Eye (tissue), 1 donor: Measurements from ENCODE around the gene LYSMD4.
A peak's percentile ranks its signal among the peaks of the same experiment; 100 is the strongest.

Experiments used
- DNase-seq: peaks from one replicate; pipeline ENCODE4 v3.0.0-alpha.2; 2015

The LYSMD4 gene

GRCh38 chr15:99731336-99732123 lies 1.7 kb downstream of the LYSMD4 start:
- peak; percentile 61 for DNase-seq

DNA sequence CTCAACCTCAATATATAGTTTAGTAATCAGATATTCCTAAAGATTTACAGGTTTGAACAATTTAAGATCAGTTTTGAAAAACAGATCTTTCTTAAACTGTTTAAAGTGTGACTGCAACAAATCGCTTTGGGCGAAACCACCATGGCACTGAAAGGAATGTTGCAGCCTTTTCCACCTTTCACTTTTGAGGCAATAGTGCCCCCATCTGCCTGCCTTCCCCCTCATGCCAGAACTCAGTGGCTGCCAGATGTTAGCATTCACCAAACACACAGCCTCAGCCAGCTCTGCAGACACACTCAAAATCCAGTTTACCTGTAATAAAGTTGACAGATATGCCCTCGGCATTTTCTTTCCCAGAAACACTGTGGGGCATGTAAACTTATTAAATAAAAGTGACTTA lies 3.3 kb downstream of the LYSMD4 start:
- DNase-seq = peak; percentile 43

DNA sequence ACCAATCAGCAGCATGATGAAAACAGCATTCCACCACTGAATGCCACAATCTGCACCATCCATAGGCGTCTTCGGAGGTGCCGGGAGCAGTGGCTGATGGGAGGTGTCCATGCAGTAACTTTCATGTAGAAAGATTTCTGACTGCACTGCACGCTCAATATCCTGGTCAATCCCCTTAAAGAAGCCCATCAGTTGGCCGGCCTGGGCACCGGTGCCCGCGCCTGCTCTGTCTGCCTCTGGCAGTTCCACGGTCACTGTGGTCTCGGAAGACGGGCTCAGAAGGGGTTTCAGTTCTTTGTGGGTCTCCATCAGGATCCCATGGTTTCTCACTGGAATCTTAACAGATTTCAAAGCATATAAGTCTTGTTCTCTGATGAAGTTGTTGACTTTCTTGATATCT lies 3.9 kb downstream of the LYSMD4 start:
- DNase-seq = no peak

- DNase-seq = no peak
Measured at GRCh38 chr15:99728916-99729315, 4.3 kb downstream of the LYSMD4 start.

DNA sequence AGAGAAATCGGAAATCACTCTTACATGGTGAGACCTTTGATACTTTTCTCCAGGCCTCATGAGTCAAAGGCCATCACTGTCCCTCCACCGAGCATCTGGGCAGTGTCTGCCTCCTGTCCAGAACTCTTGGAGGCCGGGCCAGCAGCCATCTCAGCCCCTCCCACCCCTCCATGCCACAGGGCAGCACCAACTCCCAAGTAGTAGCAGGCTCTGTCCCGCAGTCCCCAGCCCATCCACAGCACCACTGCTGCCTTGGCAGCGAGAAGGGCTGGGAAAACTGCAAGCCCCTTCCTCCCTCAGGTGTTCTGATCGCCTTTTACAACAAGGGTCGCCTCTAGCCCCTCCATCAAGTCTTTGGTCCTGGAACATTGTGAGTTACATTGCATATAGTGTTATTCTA lies 5.5 kb downstream of the LYSMD4 start:
- no peak for DNase-seq

- no peak for DNase-seq
Measured at GRCh38 chr15:99727330-99727729, 5.9 kb downstream of the LYSMD4 start.

- no peak for DNase-seq
Measured at GRCh38 chr15:99726333-99726732, 6.9 kb downstream of the LYSMD4 start.

GRCh38 chr15:99722406-99722805 lies 10.8 kb downstream of the LYSMD4 start:
- no peak for DNase-seq

- no peak for DNase-seq
Measured at GRCh38 chr15:99721896-99722295, 11.3 kb downstream of the LYSMD4 start.

DNA sequence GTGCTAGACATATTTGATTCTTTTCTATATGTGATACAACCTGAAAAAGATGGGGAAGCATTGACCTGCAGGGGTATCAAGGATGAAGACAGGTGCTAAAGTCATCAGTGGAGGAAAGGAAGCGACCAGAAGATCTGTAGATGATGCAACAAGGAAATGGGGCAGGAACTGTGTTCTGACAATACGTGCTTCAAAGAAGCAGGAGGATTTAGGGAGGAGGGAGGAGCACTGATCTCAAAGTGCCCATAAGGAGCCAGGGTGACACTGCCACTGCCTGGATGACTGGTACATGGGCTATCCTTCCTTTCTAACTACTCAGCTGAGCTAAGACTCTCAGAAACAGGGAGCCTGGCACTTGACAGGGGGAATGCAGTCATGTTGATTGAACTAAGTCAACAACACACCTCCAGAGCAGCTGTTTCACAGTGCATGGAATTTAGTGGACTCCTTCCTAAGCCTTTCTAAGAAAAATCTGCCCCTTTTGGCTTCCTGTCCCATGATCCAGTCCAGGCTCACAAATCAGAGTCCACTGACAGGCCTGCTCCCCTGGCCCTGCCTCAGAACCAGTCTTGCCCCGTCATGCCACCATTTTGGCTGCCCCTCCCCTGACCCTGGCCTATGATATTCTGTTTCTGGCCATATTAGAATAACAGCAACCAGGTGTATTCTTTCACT lies 12.0 kb downstream of the LYSMD4 start:
- no peak for DNase-seq

GRCh38 chr15:99720533-99720932 lies 12.7 kb downstream of the LYSMD4 start:
- DNase-seq = no peak

DNA sequence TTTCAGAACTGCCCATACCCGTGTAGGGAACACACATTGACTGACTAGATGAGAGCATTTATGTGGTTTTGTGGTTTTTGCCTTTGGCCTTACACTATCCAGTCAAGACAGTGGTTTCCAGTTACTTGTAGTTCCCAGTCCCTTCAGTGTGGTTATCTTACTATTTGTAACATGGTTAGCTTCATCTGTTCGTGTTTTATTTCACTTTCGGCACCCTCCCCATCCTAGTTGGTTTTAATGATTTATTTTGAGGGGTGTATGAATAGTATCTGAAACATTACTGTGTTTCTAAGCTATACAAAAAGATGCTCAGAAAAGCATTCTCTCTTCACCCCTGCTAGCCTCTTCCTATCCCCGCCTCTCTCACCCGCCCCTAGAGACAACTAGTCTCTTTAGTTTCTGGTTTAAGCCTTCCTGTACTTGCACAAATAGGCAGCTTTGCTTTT lies 14.1 kb downstream of the LYSMD4 start:
- DNase-seq = no peak

GRCh38 chr15:99718421-99718820 lies 14.8 kb downstream of the LYSMD4 start:
- no peak for DNase-seq

DNA sequence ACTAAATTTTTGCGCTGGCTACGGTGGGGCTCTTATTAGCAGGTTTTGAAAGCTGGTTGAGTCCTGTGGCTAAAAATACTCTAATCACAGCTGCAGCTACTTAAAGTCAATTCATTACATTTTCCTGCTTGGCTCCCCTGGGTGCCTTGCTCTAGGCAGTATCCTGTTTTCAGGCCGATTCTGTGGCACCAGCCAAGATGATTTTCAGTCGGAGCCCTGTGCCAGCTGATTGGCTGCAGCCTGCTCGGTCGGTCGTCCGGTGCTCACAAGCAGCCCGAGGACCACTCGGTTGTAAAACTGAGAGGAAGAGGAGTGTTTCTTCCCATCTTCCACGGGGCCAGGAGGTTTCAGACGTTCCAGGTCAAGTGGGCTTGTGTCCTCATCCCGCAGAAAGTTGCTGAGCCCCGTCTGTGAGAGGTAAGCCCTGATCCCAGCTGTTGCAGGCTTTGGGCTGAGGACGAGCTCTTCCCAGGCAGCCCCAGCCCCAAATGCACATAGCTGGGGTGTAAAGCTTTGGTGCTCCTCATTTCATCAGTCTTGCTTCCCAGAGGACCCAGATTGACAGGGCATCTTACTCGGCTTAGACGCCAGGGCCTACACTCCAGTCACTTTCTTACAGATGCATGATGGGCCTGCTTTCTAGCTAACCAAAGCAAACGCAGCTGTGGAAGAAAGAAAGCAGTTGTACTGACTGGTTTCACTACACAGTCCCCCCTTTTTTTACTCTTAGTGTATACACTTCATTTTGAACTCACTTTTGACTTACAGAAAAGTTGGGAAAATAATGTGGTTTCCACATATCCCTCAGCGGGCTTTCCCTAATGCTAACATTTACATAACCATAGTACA lies 15.9 kb downstream of the LYSMD4 start:
- peak; percentile 45 for DNase-seq

DNA sequence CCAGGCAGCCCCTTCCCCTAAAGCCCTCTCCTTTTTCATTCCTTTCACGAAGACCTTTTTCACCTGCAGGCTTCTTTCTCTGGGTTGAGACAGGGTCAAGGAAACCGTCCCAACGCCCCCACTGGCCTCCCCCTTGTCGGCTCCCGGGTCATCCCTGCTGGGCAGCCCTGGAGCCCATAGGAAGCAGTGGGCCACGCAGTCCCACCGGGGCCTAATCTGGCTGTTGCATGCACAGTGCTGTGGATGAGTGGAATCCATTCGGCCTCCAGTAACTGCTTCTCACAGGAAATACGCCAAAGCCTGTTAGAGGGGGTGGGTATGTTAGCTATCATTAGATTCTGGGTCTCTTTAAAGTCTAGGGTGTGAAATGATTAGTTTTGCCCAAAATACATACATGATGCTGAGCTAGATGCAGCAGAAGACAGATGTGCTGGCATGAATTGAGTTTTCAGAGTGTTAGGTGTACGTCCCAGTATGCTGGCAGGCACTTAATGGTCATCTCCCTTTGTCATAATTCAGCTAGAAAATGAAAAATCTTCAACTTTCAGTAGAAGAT lies 16.6 kb downstream of the LYSMD4 start:
- DNase-seq = no peak

GRCh38 chr15:99712415-99712814 lies 20.8 kb downstream of the LYSMD4 start:
- DNase-seq = no peak

DNA sequence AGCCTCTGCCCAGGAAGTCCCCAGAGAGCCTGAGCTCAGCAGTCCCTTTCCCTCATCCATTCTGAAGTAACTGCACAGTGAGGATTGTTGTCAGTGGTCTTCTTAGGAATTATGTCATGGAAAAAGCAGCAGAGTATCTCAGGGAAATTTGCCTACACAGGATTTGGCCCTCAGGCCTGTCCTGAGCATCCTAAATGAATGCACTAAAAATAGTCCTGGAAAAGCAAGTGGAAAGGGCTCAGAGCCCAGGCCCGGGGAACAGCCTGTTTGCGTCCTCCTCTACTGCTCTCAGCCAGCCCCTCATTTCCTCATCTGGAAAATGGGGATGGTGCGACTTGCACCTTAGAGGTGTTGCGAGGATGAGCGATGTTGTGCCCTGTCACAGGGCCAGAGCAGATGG lies 21.6 kb downstream of the LYSMD4 start:
- DNase-seq = no peak

DNA sequence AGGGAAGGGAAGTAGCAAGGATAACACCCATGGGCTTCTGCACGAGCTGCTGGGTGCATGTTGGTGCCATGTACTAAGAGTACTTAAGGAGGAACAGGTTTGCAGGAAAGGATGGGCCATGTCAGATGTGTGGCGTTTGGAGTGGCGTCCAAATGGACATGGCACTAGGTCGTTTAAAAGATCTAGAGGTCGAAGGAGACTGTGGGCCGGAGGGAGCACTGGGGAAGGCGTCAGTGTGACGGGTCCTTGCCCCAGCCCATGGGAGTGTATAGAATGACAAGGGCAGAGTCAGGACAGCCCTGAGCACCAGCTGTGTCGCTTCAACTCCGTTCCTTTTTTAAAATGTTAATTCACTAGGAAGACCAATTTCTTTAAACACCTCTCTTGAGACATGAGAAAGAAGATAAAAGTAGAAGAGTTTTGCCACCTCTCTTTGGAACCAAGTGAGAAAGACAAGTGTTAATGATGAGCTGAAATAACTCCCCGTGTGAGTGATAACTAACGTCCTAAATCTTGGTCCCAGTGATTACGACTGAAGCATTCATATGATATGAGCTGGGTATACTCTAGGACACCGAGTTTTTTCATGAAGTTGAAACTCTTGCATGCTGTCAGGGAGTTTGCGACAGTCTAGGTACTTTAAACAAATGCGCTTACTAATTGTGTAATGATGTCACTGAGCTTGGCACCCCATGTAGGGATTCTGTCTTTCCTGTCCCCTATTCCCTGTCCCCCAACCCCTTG lies 23.8 kb downstream of the LYSMD4 start:
- no peak for DNase-seq

DNA sequence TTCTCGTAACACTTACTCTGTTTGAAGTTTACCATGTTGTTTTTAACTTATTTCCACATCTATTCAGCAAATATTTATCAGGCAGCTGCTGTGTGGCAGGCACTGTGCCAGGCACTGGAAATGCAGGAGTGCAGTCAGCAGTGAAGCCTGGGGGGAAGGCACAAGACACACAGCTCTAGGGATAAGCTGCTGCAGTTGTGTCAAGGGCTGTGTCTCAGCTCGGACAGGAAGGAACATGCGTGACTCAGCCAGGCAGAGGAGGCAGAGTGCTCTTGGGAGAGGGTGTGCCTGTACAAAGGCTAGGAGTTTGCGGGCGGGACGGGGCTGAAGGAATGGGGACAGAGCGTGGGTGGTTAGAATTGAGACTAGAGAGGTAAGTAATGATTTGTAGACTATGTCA lies 24.7 kb downstream of the LYSMD4 start:
- DNase-seq = no peak

GRCh38 chr15:99707473-99708270 lies 25.6 kb downstream of the LYSMD4 start:
- DNase-seq = peak; percentile 22

GRCh38 chr15:99706557-99707303 lies 26.5 kb downstream of the LYSMD4 start:
- no peak for DNase-seq
